DMS153 treated with DMSO at 0.1 percent for 48 hours (cell line): Measurements from ENCODE around the gene CHMP2A.
A peak's percentile ranks its signal among the peaks of the same experiment; 100 is the strongest.
"Not testable (repeated sequence)": the region's sequence is repeated elsewhere in the genome, so short reads cannot be mapped to it uniquely, and the experiment has no call there.

Source experiments
- DNase-seq: peaks from one replicate; lab custom pipeline; 2025; ENCODE audit not compliant: unreplicated experiment; lab: John Stamatoyannopoulos, UW

CHMP2A gene

GRCh38 chr19:58542641-58543372, 12.1 kb downstream of the CHMP2A start:
- not testable (repeated sequence) for DNase-seq

GRCh38 chr19:58539169-58539559, 15.7 kb downstream of the CHMP2A start:
- DNase-seq, result not testable (repeated sequence)

GRCh38 chr19:58538257-58539168, 16.4 kb downstream of the CHMP2A start:
- DNase-seq, result peak; percentile 67

- DNase-seq, result no peak
Measured at GRCh38 chr19:58536852-58537798, 17.8 kb downstream of the CHMP2A start.

- DNase-seq, result no peak
Measured at GRCh38 chr19:58535857-58536256, 19.0 kb downstream of the CHMP2A start.

GRCh38 chr19:58531034-58531840, 23.7 kb downstream of the CHMP2A start:
- no peak for DNase-seq

- no peak for DNase-seq
Measured at GRCh38 chr19:58529405-58529804, 25.5 kb downstream of the CHMP2A start.

GRCh38 chr19:58522709-58523108, 32.2 kb downstream of the CHMP2A start:
- DNase-seq, result no peak

- no peak for DNase-seq
Measured at GRCh38 chr19:58521651-58522050, 33.3 kb downstream of the CHMP2A start.

GRCh38 chr19:58520257-58520599, 34.7 kb downstream of the CHMP2A start:
- no peak for DNase-seq

GRCh38 chr19:58519355-58520256, 35.3 kb downstream of the CHMP2A start, which contains the start of gene ZBTB45:
Gene ZBTB45, minus strand, starts transcription at chr19:58519810. Its CDS starts 2,137 bp downstream, at chr19:58517673.
- DNase-seq, result peak; percentile 94

- peak; percentile 60 for DNase-seq
Measured at GRCh38 chr19:58519087-58519354, 35.9 kb downstream of the CHMP2A start.

- DNase-seq, result no peak
Measured at GRCh38 chr19:58518256-58519086, 36.4 kb downstream of the CHMP2A start.

GRCh38 chr19:58516964-58517833, 37.7 kb downstream of the CHMP2A start:
- no peak for DNase-seq

GRCh38 chr19:58516246-58516836, 38.6 kb downstream of the CHMP2A start:
- no peak for DNase-seq

- no peak for DNase-seq
Measured at GRCh38 chr19:58515259-58515658, 39.6 kb downstream of the CHMP2A start.

GRCh38 chr19:58514564-58515022, 40.3 kb downstream of the CHMP2A start:
- DNase-seq, result no peak
